Endothelial cell of umbilical vein (primary cell): ENCODE data around the gene CATSPER3. TPM values are rescaled to one million over a fixed set of nuclear protein-coding genes. Genes with fewer than 3 reads are reported as not detected.

Source experiments
- BruUV-seq: library from RNA; stranded (reverse); fragments of 400-500 nt; replicated peaks from 2 replicates; lab custom pipeline; 2021; lab: Mats Ljungman, UMichigan
- CTCF ChIA-PET: fragments of 300-600, 350-600 bp; sonication (Branson Sonifier 250); formaldehyde crosslinking; loops from one replicate; lab custom pipeline; 2021; ENCODE audit warnings: antibody characterized with exemption, inconsistent platforms; lab: Charles Lee
- POLR2A ChIA-PET: fragments of 300-600, 350-600 bp; sonication (Branson Sonifier 250); formaldehyde crosslinking; loops from one replicate; lab custom pipeline; 2021; ENCODE audit warnings: antibody characterized with exemption, inconsistent platforms; lab: Charles Lee
- DNase-seq: peaks from one replicate; pipeline ENCODE4 v3.0.0-alpha.2; 2011; ENCODE audit warnings: low read depth, low spot score
- FAIRE-seq: peaks from 2 replicates; lab custom pipeline; 2011; peaks lifted over from hg19 to GRCh38; lab: Jason Lieb, UNC
- H2AFZ ChIP-seq: 2 replicates; pipeline ENCODE4 v1.6.0; 2012; ENCODE audit warnings: low read depth, low read length, control low read depth, inconsistent platforms
- H3K27ac ChIP-seq: 2 replicates; pipeline ENCODE4 v1.5.1; 2011; ENCODE audit warnings: low read depth, mild to moderate bottlenecking, control low read depth, low read length, moderate library complexity; ENCODE audit not compliant: insufficient read depth
- H3K27me3 ChIP-seq, 2 experiments: 2 replicates each; pipeline versions ENCODE4 v1.6.0 to v1.6.1; 2011; ENCODE audit warnings: low read length in 2 of 2, mixed read lengths in 1 of 2; ENCODE audit not compliant: control insufficient read depth in 2 of 2, insufficient read depth in 2 of 2
- H3K36me3 ChIP-seq, 2 experiments: 2 replicates in 1 of 2; 3 replicates in 1 of 2; pipeline ENCODE4 v1.5.1; 2011; ENCODE audit warnings: low read length in 2 of 2, mild to moderate bottlenecking in 1 of 2, moderate library complexity in 1 of 2; ENCODE audit not compliant: control insufficient read depth in 2 of 2, insufficient read depth in 2 of 2; ENCODE audit errors: extremely low read depth in 1 of 2
- H3K4me1 ChIP-seq: 3 replicates; pipeline ENCODE4 v1.5.1; 2011; ENCODE audit warnings: mild to moderate bottlenecking, low read length; ENCODE audit not compliant: control insufficient read depth, insufficient read depth; ENCODE audit errors: extremely low read depth
- H3K4me2 ChIP-seq: 2 replicates; pipeline ENCODE4 v1.6.1; 2011; ENCODE audit warnings: low read length, control low read depth, mixed read lengths; ENCODE audit not compliant: insufficient read depth
- H3K4me3 ChIP-seq, 3 experiments: fragments of 200-600 bp in 1 of 3; sonication (generic), shearing (Covaris generic) in 1 of 3; replicated peaks in 1 of 3; 2 replicates each; pipeline ENCODE4 v1.5.1; 2011 to 2016; ENCODE audit warnings: control low read depth in 3 of 3, low read length in 3 of 3, mild to moderate bottlenecking in 2 of 3, inconsistent platforms in 1 of 3, low read depth in 1 of 3, moderate library complexity in 1 of 3; ENCODE audit not compliant: insufficient read depth in 1 of 3
- H3K79me2 ChIP-seq: 2 replicates; pipeline ENCODE4 v1.6.0; 2012; ENCODE audit warnings: low read length, inconsistent platforms; ENCODE audit not compliant: control insufficient read depth, insufficient read depth
- H3K9ac ChIP-seq: replicated peaks from 2 replicates; pipeline ENCODE3; 2011; ENCODE audit warnings: low read length, control low read depth; ENCODE audit not compliant: insufficient read depth; ENCODE audit errors: extremely low read depth
- H3K9me1 ChIP-seq: replicated peaks from 3 replicates; pipeline ENCODE4 v1.6.0; 2011; ENCODE audit warnings: mild to moderate bottlenecking, low read length; ENCODE audit not compliant: control insufficient read depth, insufficient read depth; ENCODE audit errors: extremely low read depth
- H3K9me3 ChIP-seq: replicated peaks from 2 replicates; pipeline ENCODE4 v1.5.1; 2012; ENCODE audit warnings: low read length, inconsistent platforms; ENCODE audit not compliant: control insufficient read depth, insufficient read depth
- H4K20me1 ChIP-seq: replicated peaks from 2 replicates; pipeline ENCODE3; 2011; ENCODE audit warnings: mild to moderate bottlenecking, low read length; ENCODE audit not compliant: control insufficient read depth, insufficient read depth; ENCODE audit errors: extremely low read depth
- CTCF ChIP-seq, 2 donors: IDR thresholded peaks; 1 replicate in 1 of 2; 2 replicates in 1 of 2; pipeline ENCODE4 v1.5.1; 2011; ENCODE audit warnings: low read length in 2 of 2, mild to moderate bottlenecking in 2 of 2, moderate library complexity in 2 of 2, control low read depth in 1 of 2, inconsistent platforms in 1 of 2, low read depth in 1 of 2; ENCODE audit not compliant: insufficient read depth in 1 of 2; ENCODE audit errors: extremely low read depth in 1 of 2
- EZH2 ChIP-seq: IDR thresholded peaks from 2 replicates; pipeline ENCODE4 v1.6.1; 2012; ENCODE audit warnings: borderline replicate concordance, low read depth, mild to moderate bottlenecking, moderate library complexity, low read length, inconsistent platforms; ENCODE audit not compliant: severe bottlenecking
- FOS ChIP-seq: IDR thresholded peaks from 2 replicates; pipeline ENCODE4 v1.6.1; 2011; ENCODE audit warnings: mild to moderate bottlenecking, low read length, moderate library complexity, borderline replicate concordance; ENCODE audit not compliant: insufficient read depth
- JUN ChIP-seq: IDR thresholded peaks from 2 replicates; pipeline ENCODE4 v1.6.1; 2011; ENCODE audit warnings: borderline replicate concordance, low read depth; ENCODE audit not compliant: insufficient read length, insufficient read depth
- MAX ChIP-seq: IDR thresholded peaks from 2 replicates; pipeline ENCODE4 v1.6.1; 2011; ENCODE audit not compliant: insufficient read depth, insufficient read length
- MYC ChIP-seq: IDR thresholded peaks from one replicate; pipeline ENCODE4 v1.6.1; 2011; ENCODE audit warnings: mild to moderate bottlenecking, low read depth, low read length
- POLR2AphosphoS5 ChIP-seq: IDR thresholded peaks from 2 replicates; pipeline ENCODE4 v1.6.1; 2012; ENCODE audit warnings: low read depth, mild to moderate bottlenecking, control low read depth, low read length, moderate library complexity; ENCODE audit not compliant: insufficient read depth
- dilution Hi-C: fragments of 300-500 bp; cut with MboI; formaldehyde crosslinking; loops from one replicate; pipeline ENCODE4 v1.15.0; 2019; ENCODE audit warnings: low sequenced_read_pairs; ENCODE audit not compliant: extremely low pct_ligation_motif_present
- intact Hi-C: fragments of 100-400 bp; cut with micrococcal nuclease; formaldehyde crosslinking; loops from one replicate; pipeline ENCODE4 v1.10.0; 2022
- polyA plus RNA-seq, 4 experiments: library from polyadenylated mRNA; depleted of rRNA in 3 of 4; stranded (reverse) in 3 of 4; unstranded in 1 of 4; fragments of >200 nt; gene quantifications; 2 replicates each; pipeline versions ENCODE4 v1.2.1 to v1.2.3, GENCODE V29; 2011 to 2012; ENCODE audit warnings: missing spikeins in 1 of 4
- total RNA-seq: library from RNA; stranded (reverse); gene quantifications from 2 replicates; pipeline ENCODE4 v1.2.3, GENCODE V29; 2021

The CATSPER3 gene
- total and polyA plus RNA-seq, 2 donors (not counting 3 experiments of a cell fraction or from before 2014, with no cell fraction given), result 0.43 to 0.71 TPM

- intact Hi-C loops (no loop called here), dilution Hi-C loops (no loop called here)
- no peaks in the 10 kb centered on the region for H3K79me2 ChIP-seq
- no peaks in the 10 kb centered on the region for H4K20me1 ChIP-seq
- CTCF ChIA-PET, result interaction anchor here (0.8 to 1.0 kb wide), 2 partner anchors 17 to 131 kb away, joined by 3 read pairs; no protein-coding TSS in a partner anchor
- no peak overlapping the region for H3K4me2 ChIP-seq
- no TSS peak for BruUV-seq
- no peak for FAIRE-seq
- DNase-seq, result no peak
- POLR2A ChIA-PET, result no interaction called here
- no peak overlapping the region for H3K9ac ChIP-seq
- no peak overlapping the region for H3K4me3 ChIP-seq
- peaks cover 4 to 5% of the 10 kb centered on the region in 2 experiments for H3K27me3 ChIP-seq
- no peaks in the 10 kb centered on the region for H3K4me1 ChIP-seq
- no peak overlapping the region for H3K27ac ChIP-seq
- no peak overlapping the region for H2AFZ ChIP-seq
- TF ChIP-seq MYC, result no peak
- TF ChIP-seq JUN, result no peak
- no peaks in the 10 kb centered on the region for H3K9me1 ChIP-seq
- no peaks in the 10 kb centered on the region for H3K36me3 ChIP-seq
- no peaks in the 10 kb centered on the region for H3K9me3 ChIP-seq
These were observed 92.3 kb downstream of the CATSPER3 start for GRCh38 chr5:135060021-135060420.

GRCh38 chr5:135061001-135061400, 93.3 kb downstream of the CATSPER3 start:
- no TSS peak for BruUV-seq
- no peak for FAIRE-seq
- H3K27me3 ChIP-seq, result peaks cover 0 to 3% of the 10 kb centered on the region in 2 experiments

More at GRCh38 chr5:135061001-135061400, 93.3 kb downstream of the CATSPER3 start:
- CTCF ChIA-PET, result no interaction called here
- Histone ChIP-seq H2AFZ (no peak overlapping the region), H3K9me3 (no peaks in the 10 kb centered on the region), H3K9ac (no peak overlapping the region), H3K4me1 (no peaks in the 10 kb centered on the region), H4K20me1 (no peaks in the 10 kb centered on the region), H3K4me2 (no peak overlapping the region), H3K79me2 (no peaks in the 10 kb centered on the region), H3K36me3 (no peaks in the 10 kb centered on the region), H3K4me3 (no peak overlapping the region), H3K27ac (no peak overlapping the region), H3K9me1 (no peaks in the 10 kb centered on the region)
- dilution Hi-C loops, result no loop called here
- intact Hi-C loops, result no loop called here
- POLR2A ChIA-PET, result no interaction called here
- no peak for DNase-seq
- TF ChIP-seq MAX (no peak), CTCF (IDR thresholded peaks at IDR 0.05; ENCODE audit: extremely low read depth in 1 of 2, insufficient read depth in 1 of 2, low read depth in 1 of 2, low read length in 2 of 2) (no peak), EZH2 (no peak), POLR2AphosphoS5 (no peak), FOS (no peak)
